GM18499 (cell line): Measurements from ENCODE around the gene GOSR2.

Experiments used
- ATAC-seq: cut with Tn5 transposase; IDR thresholded peaks from one replicate; pipeline ENCODE4 v1.9.1; 2021; ENCODE audit warnings: moderate number of reproducible peaks; ENCODE audit not compliant: insufficient read depth, unreplicated experiment

Gene GOSR2

DNA sequence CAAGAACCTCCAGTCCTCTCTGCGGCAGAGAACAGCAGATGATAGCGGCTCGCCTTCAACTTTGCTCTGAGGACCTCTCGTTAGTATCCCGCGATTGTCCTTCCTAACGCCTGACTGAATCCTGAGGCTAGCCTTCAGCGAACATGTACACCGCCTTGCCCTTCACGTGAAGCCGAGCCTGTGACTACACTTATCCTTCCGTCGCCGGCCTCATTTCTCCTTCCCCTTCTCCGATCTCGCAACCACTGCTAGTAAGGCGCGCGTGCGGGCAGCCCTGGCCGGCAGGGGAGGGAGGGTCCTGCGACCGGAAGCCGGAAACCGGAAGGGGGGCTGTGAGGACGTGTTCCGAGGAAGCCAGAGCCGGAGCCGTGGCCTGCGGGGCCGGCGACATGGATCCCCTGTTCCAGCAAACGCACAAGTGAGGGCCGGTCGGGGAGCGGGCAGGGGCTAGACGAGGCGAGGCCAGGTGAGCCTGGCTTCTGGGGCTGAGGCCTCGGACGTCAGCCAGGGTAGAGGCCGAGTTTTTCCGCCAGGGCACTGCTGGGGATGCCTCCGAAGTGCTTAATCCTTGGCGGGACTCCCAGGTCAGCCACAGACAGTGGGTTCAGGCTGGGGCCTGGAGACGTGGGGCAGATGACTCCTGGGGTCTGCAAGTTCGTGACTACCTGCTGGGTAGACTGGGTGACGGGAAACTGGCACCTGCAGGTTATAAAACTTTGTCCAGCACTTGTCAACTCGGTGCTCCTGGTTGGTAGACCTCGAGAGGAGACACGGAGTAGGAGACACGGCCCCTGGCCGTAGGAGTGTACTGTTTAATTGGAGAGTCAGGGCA lies at the start of gene GOSR2:
TSS of gene GOSR2 (plus strand) at position 357 of the 832 bp plus-strand sequence. CDS start at position 390, 33 bp downstream.
- peak; percentile 50 for ATAC-seq

DNA sequence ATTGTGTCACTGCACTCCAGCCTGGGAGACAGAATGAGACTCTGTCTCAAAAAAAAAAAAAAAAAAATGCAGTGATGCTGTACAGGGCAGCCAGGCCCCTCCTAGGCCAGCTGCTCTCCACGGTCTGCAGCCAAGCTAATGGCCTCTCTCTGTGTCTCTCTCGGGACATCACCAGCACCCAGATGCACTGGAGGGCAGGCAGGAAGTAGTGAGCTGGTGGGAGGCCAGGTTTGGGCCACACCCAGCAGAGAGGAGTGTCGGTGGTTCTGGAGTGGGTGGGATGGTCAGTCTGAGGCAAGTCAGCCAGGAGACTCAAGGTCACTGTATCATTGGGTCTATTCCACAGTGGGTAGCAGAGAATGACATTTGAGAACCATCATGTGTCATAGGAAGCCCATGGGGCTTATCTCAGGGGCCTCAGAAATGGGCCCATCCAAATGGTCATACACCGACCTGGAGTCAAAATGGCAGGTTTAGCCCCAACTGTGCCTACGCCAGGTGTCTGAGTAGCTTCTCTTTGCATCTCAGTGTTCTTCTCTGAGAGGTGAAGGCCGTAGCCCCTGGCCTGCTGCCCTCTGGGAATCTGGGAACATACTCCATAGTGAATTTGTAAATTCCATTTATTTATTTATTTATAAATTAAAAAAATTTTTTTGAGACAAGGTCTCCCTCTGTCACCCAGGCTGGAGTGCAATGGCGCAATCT lies 48.9 kb upstream of the GOSR2 start:
- no peak for ATAC-seq

DNA sequence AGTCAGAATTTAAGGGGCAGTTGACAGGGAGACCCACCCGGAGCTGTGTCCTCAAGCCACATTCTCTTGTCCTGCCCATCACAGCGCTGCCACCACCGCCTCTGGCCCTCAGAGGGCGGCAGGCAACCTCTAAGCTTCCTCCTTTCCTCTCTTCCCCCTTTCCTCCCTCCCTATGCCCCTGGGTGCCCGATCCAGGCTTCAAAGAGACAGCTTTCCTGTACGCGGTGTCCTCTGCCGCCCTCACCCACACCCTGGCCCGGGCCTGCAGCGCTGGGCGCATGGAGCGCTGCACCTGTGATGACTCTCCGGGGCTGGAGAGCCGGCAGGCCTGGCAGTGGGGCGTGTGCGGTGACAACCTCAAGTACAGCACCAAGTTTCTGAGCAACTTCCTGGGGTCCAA lies 48.1 kb upstream of the GOSR2 start:
- ATAC-seq: no peak

DNA sequence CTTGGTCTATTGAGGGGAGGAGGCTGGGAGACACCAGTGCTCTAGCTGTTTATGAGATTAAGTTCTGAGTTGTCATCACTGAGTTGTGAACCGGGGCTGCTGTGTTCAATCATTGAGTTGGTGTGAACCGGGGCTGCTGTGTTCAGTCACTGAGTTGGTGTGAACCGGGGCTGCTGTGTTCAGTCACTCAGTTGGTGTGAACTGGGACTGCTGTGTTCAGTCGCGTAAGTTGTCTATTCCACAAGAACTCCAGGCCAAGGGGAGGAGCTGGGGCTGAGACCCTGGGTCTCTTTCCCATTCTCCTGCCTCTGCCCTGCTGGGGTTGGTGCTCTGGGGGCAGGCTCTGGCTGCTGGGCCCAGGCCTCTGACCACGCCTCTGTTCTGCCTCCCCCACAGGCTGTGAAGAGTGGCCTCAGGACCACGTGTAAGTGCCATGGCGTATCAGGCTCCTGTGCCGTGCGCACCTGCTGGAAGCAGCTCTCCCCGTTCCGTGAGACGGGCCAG lies 47.1 kb upstream of the GOSR2 start:
- no peak for ATAC-seq

DNA sequence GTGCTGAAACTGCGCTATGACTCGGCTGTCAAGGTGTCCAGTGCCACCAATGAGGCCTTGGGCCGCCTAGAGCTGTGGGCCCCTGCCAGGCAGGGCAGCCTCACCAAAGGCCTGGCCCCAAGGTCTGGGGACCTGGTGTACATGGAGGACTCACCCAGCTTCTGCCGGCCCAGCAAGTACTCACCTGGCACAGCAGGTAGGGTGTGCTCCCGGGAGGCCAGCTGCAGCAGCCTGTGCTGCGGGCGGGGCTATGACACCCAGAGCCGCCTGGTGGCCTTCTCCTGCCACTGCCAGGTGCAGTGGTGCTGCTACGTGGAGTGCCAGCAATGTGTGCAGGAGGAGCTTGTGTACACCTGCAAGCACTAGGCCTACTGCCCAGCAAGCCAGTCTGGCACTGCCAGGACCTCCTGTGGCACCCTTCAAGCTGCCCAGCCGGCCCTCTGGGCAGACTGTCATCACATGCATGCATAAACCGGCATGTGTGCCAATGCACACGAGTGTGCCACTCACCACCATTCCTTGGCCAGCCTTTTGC lies 46.5 kb upstream of the GOSR2 start:
- no peak for ATAC-seq

DNA sequence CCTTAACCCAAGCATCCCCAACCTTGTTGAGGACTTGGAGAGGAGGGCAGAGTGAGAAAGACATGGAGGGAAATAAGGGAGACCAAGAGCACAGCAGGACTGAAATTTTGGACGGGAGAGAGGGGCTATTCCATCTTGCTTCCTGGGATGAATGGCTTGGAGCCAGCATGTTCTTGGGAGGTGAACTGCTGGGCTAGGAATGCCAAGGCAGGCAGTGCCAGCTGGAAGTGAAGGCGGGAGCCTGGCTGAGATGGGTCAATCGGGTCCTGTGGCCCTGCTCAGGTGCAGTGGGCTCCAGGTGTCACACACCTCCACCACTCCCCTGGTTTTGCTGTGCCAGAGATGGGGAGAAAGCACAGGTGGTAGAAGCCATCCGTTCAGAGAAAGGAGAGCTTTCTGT lies 46.0 kb upstream of the GOSR2 start:
- ATAC-seq: no peak

DNA sequence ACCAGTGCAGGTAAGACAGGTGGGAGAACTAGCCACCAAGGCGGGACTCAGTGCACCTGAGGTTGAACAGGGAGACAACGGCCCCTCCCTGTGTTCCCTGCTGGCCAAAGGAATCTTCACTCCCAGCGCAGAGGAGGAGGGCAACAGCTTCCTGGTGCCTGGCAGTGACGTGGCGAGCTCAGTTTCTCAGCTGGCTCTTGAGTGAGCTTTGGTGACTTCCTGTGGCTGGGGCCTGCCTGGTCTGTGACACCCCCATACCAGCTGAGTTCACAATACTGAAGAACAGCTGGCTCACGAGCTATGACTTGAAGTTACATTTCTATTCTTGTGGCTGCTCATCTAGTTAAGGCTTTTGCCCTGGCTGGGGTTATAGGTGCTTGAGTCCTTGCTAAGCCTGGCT lies 45.5 kb upstream of the GOSR2 start:
- ATAC-seq: no peak

DNA sequence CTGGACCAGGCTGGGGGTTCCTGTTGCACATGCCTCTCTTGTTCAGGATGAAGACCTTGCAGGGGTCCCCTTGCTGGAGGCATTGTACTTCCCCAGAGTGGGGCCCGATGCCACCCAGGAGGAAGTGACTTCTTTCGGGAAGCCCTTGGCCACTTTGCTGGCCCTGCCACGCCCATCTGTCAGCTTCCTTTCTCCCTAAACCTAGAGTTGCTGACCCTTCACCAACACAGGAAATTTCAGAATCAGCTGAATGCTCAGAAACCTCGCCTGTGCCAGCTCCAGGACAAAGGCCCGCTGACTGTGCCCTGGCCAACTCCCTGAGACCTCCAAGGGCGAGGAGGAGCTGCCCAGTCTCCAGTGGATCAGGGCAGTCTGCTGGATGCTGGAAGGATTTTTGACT lies 44.9 kb upstream of the GOSR2 start:
- no peak for ATAC-seq

DNA sequence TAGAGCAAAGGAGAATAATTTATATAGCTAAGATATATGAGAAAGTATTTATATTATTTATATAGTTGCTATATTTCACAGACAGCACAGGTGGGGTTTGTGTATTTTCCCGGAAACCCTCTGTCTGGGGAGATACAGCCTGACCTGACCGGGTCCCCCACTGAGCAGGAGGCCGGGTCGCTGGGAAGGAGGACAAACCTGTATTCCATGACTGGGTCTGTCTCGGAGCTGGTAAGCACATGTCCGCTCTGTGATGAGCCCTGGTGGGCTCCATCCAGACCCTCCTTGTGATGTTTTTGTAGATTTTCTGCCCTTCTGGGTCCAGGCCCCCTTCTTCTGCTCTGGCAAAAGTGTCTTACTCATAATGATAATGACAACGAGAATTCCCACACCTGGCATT lies 43.9 kb upstream of the GOSR2 start:
- no peak for ATAC-seq

DNA sequence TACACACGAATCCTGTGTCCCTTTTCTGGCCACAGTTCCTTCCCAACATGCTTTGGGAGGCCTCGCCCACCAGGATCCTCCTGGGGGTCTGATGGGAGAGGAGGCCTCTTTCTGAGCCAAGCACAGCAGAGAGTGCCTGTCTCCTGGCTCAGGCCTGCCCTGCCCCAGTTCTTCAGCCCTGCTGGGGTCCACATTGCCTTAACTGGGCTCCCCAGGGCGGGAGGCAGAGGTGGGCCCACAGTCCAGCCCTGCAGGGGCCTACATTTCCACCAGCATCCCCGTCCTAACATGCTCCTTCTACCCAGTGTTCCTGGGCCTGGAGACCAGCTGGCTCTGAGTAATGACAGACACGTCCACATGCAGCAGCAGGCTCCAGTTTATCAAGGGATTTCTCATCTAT lies 41.9 kb upstream of the GOSR2 start:
- no peak for ATAC-seq

DNA sequence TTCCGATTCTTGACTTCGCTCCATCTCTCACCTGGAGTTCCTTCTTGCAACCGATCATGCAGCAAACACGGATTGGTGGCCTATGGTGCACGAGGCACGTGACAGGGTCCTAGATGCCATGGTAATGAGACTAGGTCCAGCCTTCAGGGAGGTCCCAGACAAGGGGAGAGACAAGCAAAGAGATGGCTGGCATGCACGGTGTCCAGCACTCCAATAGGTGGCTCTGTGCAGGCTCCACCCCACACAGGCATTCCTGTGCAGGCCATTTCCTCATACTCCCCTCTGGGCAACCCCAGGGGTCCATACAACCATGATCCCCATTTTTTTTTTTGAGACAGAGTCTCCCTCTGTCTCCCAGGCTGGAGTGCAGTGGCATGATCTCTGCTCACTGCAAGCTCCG lies 40.3 kb upstream of the GOSR2 start:
- no peak for ATAC-seq

DNA sequence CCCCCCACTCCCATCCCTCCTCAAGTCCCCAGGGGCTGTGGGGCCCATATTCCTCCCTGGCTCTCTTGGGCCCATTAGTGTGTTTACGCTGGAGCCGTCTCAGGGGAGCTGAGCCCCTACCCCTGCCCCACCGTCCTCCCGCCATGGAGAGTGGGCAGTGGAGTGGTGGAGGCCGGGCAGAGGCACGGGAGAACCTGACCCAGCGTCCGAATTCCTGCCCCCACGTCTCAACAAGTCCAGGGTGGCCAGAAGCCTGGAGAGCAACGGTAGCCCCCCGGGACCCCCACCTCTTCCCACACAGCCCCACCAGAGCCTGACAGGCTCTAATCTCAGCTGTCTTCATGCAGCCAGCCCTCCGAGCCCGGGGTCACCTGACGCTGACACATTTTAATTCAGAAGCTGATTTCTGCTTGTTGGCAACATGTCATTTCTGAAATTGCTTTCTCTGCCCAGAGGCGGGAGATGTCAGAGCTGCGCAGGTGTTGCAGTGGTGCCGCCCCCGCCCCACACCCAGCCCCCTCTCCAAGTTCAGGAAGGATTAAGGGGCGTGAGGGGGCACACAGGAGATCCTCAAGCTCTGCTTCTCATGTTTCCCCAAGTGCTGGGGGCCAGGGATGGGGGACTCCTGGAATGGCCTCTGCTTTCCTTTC lies 39.0 kb upstream of the GOSR2 start:
- ATAC-seq: no peak

DNA sequence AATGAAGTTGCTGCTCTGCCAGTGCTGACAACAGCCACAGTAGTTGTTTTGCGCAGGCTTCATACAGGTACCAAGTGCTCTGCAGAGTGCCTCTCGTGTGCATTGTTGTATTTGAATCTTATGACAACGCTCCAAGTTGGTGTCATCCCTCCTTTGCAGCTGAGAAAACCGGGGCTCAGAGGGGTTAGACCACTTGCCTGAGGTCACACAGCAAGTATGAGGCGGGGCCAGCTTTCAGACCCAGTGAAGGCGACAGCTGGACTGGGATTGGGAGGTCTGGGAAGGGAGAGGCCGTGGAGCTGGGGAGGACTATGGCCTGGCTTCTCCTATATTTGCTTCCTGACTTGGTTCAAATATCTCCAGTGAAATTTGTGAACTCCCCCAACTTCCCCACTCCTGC lies 38.4 kb upstream of the GOSR2 start:
- no peak for ATAC-seq

DNA sequence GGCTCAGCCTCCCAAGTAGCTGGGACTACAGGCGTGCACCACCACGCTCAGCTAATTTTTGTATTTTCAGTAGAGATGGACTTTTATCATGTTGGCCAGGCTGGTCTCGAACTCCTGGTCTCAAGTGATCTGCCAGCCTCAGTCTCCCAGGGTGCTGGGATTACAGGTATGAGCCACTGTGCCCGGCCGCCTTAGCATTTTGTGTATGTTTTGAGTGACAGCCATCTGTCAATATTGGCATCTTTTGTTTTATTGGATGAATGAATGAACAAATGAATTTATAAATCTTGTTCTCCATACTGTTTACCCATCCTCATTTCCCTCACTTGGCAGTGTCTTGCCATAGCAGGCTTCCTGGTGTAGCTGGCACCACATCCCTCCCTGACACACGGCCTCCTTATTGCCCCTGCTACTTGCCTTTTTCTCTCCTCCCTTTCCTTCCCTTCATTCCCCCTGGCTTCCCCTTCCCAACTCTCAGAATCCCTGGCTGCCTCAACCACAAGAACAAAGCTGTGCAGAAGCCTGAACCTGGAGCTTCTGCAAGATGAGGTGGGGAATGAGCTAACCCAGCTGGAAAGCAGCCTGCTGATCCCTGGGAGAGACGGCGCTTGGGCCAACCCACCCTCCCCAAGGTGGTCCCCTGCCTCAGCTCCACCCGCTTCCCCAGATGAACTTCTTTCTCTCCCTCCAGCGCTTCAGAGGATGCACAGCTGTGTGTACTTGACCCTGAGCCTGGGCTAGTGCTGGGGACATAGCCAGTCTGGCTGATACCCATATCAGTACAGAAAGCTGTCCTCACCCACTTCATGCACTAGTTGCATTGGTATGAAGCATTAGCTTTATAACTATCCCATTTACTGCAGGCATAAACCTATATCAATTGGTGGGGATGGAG lies 37.3 kb upstream of the GOSR2 start:
- no peak for ATAC-seq

DNA sequence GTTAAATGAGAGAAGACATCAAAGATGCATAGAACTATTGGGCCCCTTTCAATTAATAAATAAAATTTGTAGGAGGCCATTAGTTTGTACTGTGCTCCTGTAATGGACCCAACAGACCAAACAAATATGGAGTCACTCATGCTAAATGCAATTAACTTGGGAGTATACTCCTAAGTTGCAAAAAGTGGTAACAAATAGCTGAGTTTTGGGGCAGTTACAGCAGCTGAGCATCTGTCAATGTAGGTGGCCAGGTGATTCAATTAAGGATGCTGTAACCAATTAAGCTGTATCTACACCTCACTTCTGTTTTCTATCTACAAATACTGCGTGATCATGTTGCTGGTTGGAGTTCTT lies 36.7 kb upstream of the GOSR2 start:
- ATAC-seq: no peak

DNA sequence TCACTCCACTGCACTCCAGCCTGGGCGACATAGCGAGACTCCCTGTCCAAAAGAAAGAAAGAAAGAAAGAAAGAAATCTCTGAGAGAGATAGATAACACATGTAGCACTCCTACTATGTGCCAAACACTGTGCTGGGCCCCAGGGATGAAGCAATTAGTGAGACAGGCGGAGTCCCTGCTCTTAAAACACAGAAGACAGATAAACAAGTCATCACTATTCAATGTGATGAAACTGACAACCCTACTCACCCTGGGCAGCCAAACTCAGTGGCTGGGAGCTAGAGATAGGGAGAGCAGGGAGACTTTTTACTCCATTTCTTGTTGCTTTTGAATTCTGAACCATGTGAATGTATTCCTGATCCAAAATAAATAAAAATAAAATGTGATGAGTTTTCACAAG lies 35.2 kb upstream of the GOSR2 start:
- no peak for ATAC-seq

DNA sequence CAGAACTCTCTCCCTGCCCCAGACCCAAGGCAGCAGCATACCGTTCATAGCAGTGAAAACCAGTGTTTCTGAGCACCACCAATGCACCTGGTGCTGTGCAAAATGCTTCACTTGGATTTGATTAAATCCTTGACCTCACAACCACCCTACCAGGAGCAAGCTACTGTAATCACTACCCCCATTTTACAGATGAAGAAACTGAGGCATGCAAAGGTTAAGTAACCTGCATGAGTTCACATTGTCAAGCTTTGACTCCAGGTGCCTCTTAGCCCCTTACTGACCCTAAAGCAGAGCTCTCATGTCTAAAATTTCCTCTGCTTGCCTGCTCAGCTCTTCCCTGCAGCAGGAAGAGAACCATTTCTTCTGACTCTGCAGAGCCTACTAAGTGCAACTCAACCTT lies 34.2 kb upstream of the GOSR2 start:
- no peak for ATAC-seq

DNA sequence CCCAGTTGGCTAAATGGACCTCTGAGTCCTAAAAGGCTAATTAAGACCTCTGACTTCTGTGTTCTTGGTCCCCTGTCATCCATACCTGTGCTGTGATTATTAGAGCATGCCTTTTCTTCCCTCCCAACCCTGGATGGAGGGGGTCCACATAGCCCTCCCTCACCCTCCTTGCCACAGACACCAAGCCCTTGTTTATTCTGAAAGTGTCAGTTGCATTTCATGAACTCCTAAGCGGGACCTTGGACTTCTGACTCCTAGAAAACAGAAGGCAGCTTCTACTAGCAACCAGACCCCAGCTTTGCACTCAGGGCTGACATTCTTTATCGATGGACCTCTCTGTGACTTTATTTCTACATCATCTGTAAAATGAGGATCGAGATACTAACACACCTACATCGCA lies 33.4 kb upstream of the GOSR2 start:
- ATAC-seq: no peak

DNA sequence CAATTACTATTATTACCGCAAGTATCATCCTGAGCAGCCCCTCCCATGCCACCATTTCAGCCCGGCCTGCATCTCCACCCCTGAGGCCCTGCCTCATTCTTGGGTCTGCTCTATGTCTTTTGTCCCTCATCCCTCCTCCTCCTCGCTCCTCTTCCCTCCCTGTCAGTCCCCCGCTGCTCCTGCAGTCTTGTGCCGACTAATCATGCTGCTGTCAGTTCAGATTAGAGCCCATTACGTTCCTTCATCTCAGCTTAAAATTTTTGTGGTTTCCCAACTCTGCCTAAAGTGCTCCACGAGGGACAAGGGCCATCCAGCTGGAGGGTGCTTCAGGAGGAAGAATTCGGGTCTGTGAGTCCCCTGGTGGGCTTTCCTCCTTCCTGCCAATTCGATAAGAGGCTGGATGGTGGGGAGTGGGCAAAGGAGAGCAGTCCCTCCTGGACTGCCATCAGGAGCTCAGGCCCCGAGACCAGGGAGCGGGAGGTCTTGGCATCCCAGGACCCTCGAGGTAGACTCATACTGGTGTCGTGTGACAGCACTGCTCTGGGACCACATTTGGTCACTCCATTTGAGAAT lies 32.9 kb upstream of the GOSR2 start:
- ATAC-seq: no peak

DNA sequence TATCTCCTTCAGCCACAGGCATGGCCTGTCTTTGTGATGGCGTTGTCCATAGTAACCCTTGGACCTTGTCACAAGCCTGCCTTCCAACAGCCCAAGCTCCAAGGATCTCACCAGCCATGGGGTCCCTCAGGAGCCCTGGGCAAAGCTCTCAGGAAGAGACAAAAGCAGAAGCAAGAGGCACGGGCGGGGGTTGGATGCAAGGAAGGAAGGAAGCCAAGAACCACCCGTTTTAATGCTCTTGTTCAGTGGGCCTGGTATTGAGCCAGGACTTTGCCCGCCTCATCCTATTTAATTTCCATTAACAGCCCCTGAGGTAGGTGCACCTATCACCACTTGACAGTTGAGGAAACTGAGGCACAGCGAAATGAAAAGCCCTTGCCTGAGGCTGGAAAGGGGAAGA lies 32.3 kb upstream of the GOSR2 start:
- no peak for ATAC-seq
